IMR-90 (cell line): Measurements from ENCODE around the gene YY1AP1. TPM values are rescaled to one million over a fixed set of nuclear protein-coding genes. Genes with fewer than 3 reads are reported as not detected.
"Not testable (repeated sequence)": the region's sequence is repeated elsewhere in the genome, so short reads cannot be mapped to it uniquely, and the experiment has no call there.

Source experiments
- ATAC-seq: fragments of 200-7000 bp; cut with Tn5 transposase; 2 replicates; pipeline ENCODE4 v1.9.1; 2020; ENCODE audit warnings: low read depth, mild to moderate bottlenecking, moderate library complexity
- BruUV-seq: library from RNA; stranded (reverse); fragments of 400-500 nt; replicated peaks from 2 replicates; lab custom pipeline; 2021; lab: Mats Ljungman, UMichigan
- CTCF ChIA-PET: fragments of 300-600 bp; formaldehyde crosslinking; extraction: SDS; loops from one replicate; lab custom pipeline; 2021; ENCODE audit warnings: antibody characterized with exemption; lab: Yijun Ruan, JAX
- POLR2A ChIA-PET: fragments of 300-600 bp; sonication (Branson Sonifier 250); formaldehyde crosslinking; loops from one replicate; lab custom pipeline; 2022; ENCODE audit warnings: antibody characterized with exemption; ENCODE audit not compliant: unreplicated experiment; lab: Charles Lee
- DNase-seq: peaks from one replicate; pipeline ENCODE4 v3.0.0; 2013
- H2AFZ ChIP-seq: replicated peaks from 2 replicates; pipeline ENCODE3; 2013; ENCODE audit warnings: low read length, mild to moderate bottlenecking; ENCODE audit not compliant: poor library complexity
- H2AK5ac ChIP-seq: 2 replicates; pipeline ENCODE4 v1.6.1; 2013; ENCODE audit warnings: low read depth, low read length, inconsistent platforms
- H2AK9ac ChIP-seq: replicated peaks from 2 replicates; pipeline ENCODE3; 2013; ENCODE audit warnings: mild to moderate bottlenecking, low read depth, low read length, moderate library complexity; ENCODE audit not compliant: poor library complexity
- H2BK120ac ChIP-seq: 2 replicates; pipeline ENCODE4 v1.6.1; 2013; ENCODE audit warnings: low read depth, low read length, inconsistent platforms
- H2BK15ac ChIP-seq: 3 replicates; pipeline ENCODE4 v1.6.1; 2013; ENCODE audit warnings: low read depth, low read length, inconsistent platforms
- H2BK20ac ChIP-seq: 2 replicates; pipeline ENCODE4 v1.6.1; 2013; ENCODE audit warnings: low read depth, mild to moderate bottlenecking, inconsistent platforms, low read length, moderate library complexity
- H2BK5ac ChIP-seq: 2 replicates; pipeline ENCODE4 v1.6.1; 2013; ENCODE audit warnings: mild to moderate bottlenecking, low read depth, low read length, inconsistent platforms; ENCODE audit not compliant: poor library complexity, severe bottlenecking
- H3K14ac ChIP-seq: replicated peaks from 2 replicates; pipeline ENCODE4 v1.6.1; 2013; ENCODE audit warnings: low read depth, low read length, inconsistent platforms
- H3K18ac ChIP-seq: 2 replicates; pipeline ENCODE4 v1.6.1; 2013; ENCODE audit warnings: low read depth, low read length, control low read depth
- H3K23ac ChIP-seq: 2 replicates; pipeline ENCODE4 v1.6.1; 2013; ENCODE audit warnings: low read depth, low read length, inconsistent platforms
- H3K27ac ChIP-seq: 2 replicates; pipeline ENCODE4 v1.5.1; 2013; ENCODE audit warnings: mild to moderate bottlenecking, control low read depth, low read length; ENCODE audit not compliant: insufficient read depth
- H3K27me3 ChIP-seq: 2 replicates; pipeline ENCODE4 v1.6.1; 2013; ENCODE audit warnings: low read length; ENCODE audit not compliant: control insufficient read depth, insufficient read depth
- H3K36me3 ChIP-seq: 2 replicates; pipeline ENCODE4 v1.6.1; 2013; ENCODE audit warnings: low read length, mixed read lengths; ENCODE audit not compliant: control insufficient read depth, insufficient read depth
- H3K4ac ChIP-seq: 2 replicates; pipeline ENCODE4 v1.6.1; 2013; ENCODE audit warnings: low read depth, low read length, inconsistent platforms
- H3K4me1 ChIP-seq: 2 replicates; pipeline ENCODE4 v1.6.1; 2013; ENCODE audit warnings: low read length, mixed read lengths; ENCODE audit not compliant: control insufficient read depth, insufficient read depth
- H3K4me2 ChIP-seq: 2 replicates; pipeline ENCODE4 v1.6.1; 2013; ENCODE audit warnings: low read depth, mild to moderate bottlenecking, control low read depth, low read length, moderate library complexity
- H3K4me3 ChIP-seq: 2 replicates; pipeline ENCODE4 v1.5.1; 2013; ENCODE audit warnings: low read depth, mild to moderate bottlenecking, control low read depth, low read length, moderate library complexity; ENCODE audit not compliant: insufficient read depth
- H3K56ac ChIP-seq: 2 replicates; pipeline ENCODE4 v1.6.1; 2013; ENCODE audit warnings: low read length, inconsistent platforms; ENCODE audit not compliant: insufficient read depth; ENCODE audit errors: extremely low read depth
- H3K79me1 ChIP-seq, 2 experiments: 2 replicates each; pipeline ENCODE4 v1.6.1; 2013; ENCODE audit warnings: low read length in 2 of 2, inconsistent platforms in 1 of 2, low read depth in 1 of 2
- H3K9ac ChIP-seq: 2 replicates; pipeline ENCODE4 v1.6.1; 2013; ENCODE audit warnings: low read depth, low read length, control low read depth
- H3K9me1 ChIP-seq: 2 replicates; pipeline ENCODE4 v1.6.1; 2013; ENCODE audit warnings: low read length, inconsistent platforms; ENCODE audit not compliant: insufficient read depth
- H3K9me3 ChIP-seq: 2 replicates; pipeline ENCODE4 v1.6.1; 2013; ENCODE audit warnings: low read length; ENCODE audit not compliant: control insufficient read depth, insufficient read depth
- H4K20me1 ChIP-seq: 2 replicates; pipeline ENCODE4 v1.6.1; 2013; ENCODE audit warnings: low read length, inconsistent platforms; ENCODE audit not compliant: insufficient read depth
- H4K5ac ChIP-seq: 2 replicates; pipeline ENCODE4 v1.6.1; 2013; ENCODE audit warnings: mild to moderate bottlenecking, low read depth, low read length, control low read depth
- H4K8ac ChIP-seq, 2 experiments: 2 replicates each; pipeline ENCODE4 v1.6.1; 2013; ENCODE audit warnings: low read depth in 2 of 2, low read length in 2 of 2, control low read depth in 1 of 2, inconsistent platforms in 1 of 2
- H4K91ac ChIP-seq: 2 replicates; pipeline ENCODE4 v1.6.1; 2013; ENCODE audit warnings: low read depth, low read length, inconsistent platforms; ENCODE audit not compliant: insufficient read depth
- MXI1 ChIP-seq: IDR thresholded peaks from 2 replicates; pipeline ENCODE4 v1.6.1; 2012; ENCODE audit warnings: low read depth, mild to moderate bottlenecking, low read length, moderate library complexity, borderline replicate concordance
- POLR2A ChIP-seq: IDR thresholded peaks from 2 replicates; pipeline ENCODE4 v1.6.1; 2012; ENCODE audit warnings: mild to moderate bottlenecking, low read depth, low read length
- WGBS, 2 experiments: methylation state at CpG; one replicate each; pipeline versions ENCODE4 v1.1.5 to v1.1.7; 2013; ENCODE audit warnings: missing lambda C conversion rate in 2 of 2; ENCODE audit not compliant: insufficient read length in 1 of 2; ENCODE audit errors: extremely low coverage in 2 of 2; 5-methylcytosine and 5-hydroxymethylcytosine counted together
- dilution Hi-C: fragments of 300-500 bp; cut with HindIII; formaldehyde crosslinking; loops from one replicate; pipeline ENCODE4 v1.14.3; 2018; ENCODE audit warnings: low sequenced_read_pairs; ENCODE audit not compliant: unreplicated experiment
- in situ Hi-C: fragments of 300-500 bp; cut with MboI; formaldehyde crosslinking; loops from 3 replicates; pipeline ENCODE4 v1.14.3; 2019; ENCODE audit warnings: low sequenced_read_pairs, inconsistent platforms, mixed read lengths
- intact Hi-C: fragments of 100-400 bp; cut with micrococcal nuclease; formaldehyde crosslinking; loops from 2 replicates; pipeline ENCODE4 v1.10.0; 2022
- polyA plus RNA-seq, 3 experiments: library from polyadenylated mRNA; depleted of rRNA; stranded (reverse); fragments of >200 nt; gene quantifications; 2 replicates each; pipeline ENCODE4 v1.2.3, GENCODE V29; 2012; ENCODE audit warnings: low replicate concordance in 1 of 3
- total RNA-seq: library from RNA; depleted of rRNA; stranded (reverse); fragments of >200 nt; gene quantifications from 2 replicates; pipeline ENCODE4 v1.2.3, GENCODE V29; 2012

The YY1AP1 gene
- total and polyA plus RNA-seq, 2 of the 4 experiments (the other 2 are of a cell fraction) = 31.5 to 52.6 TPM

- ATAC-seq, CTCF ChIA-PET, intact Hi-C loops, H3K27me3 ChIP-seq, H3K4me1 ChIP-seq, DNase-seq, in situ Hi-C loops, H3K9me3 ChIP-seq, H3K36me3 ChIP-seq, H3K9me1 ChIP-seq, dilution Hi-C loops, POLR2A ChIA-PET: not testable (repeated sequence)
- H4K20me1 ChIP-seq = peaks cover 34% of the 10 kb centered on the region
- peak within 1 kb of the TSS; percentile 99 for H3K27ac ChIP-seq
- H2BK5ac ChIP-seq = peak within 1 kb of the TSS; percentile 100
- TF ChIP-seq POLR2A = peak; percentile 46; the same call in 1 of the 2 replicates
- 0 out of 2 replicates have a peak, but pooled peaks have one; percentile 54 for TF ChIP-seq MXI1
- H3K4ac ChIP-seq = peak within 1 kb of the TSS; percentile 100
- H3K23ac ChIP-seq = peak within 1 kb of the TSS; percentile 100
- peak within 1 kb of the TSS; percentile 97; the same call in 2 of the 3 replicates for H2BK15ac ChIP-seq
- peak within 1 kb of the TSS; percentile 99 for H3K18ac ChIP-seq
- peak within 1 kb of the TSS; percentile 92 for H2AK9ac ChIP-seq
- H2BK120ac ChIP-seq = peak within 1 kb of the TSS; percentile 100
- H2BK20ac ChIP-seq = peak within 1 kb of the TSS; percentile 92
- peak within 1 kb of the TSS; percentile 99 for H4K91ac ChIP-seq
- WGBS, 2 experiments = 0% methylated on average over 3 of the region's 28 CpGs; no CpG with 5 or more reads in 1 of the 2 experiments
- H3K79me1 ChIP-seq = peaks cover 0 to 26% of the 10 kb centered on the region in 2 experiments; a peak in 3 of 4 replicates
- peak within 1 kb of the TSS; percentile 98 for H3K56ac ChIP-seq
- peak within 1 kb of the TSS; percentile 99 for H3K9ac ChIP-seq
- peak within 1 kb of the TSS; percentile 78 to 100 for H4K8ac ChIP-seq
- H4K5ac ChIP-seq = peak within 1 kb of the TSS; percentile 99
- peak within 1 kb of the TSS; percentile 100 for H3K14ac ChIP-seq
- H3K4me3 ChIP-seq = peak within 1 kb of the TSS; percentile 80
- peak within 1 kb of the TSS; percentile 96 for H3K4me2 ChIP-seq
- TSS peak; percentile 65 for BruUV-seq
- H2AFZ ChIP-seq = peak within 1 kb of the TSS; percentile 100
- peak within 1 kb of the TSS; percentile 93 for H2AK5ac ChIP-seq
These were observed 570 bp upstream of the YY1AP1 start, which contains the start of gene DAP3 for GRCh38 chr1:155689081-155689607. DAP3 (plus strand) TSS chr1:155689091; CDS start chr1:155709780, 20,689 bp downstream.

GRCh38 chr1:155687705-155688323 lies 760 bp downstream of the YY1AP1 start:
- Histone ChIP-seq H3K4ac (peak overlapping the region; percentile 97), H2AFZ (peak overlapping the region; percentile 100), H4K8ac (peak overlapping the region; percentile 71 to 78; a peak in 3 of 4 replicates), H3K4me2 (peak overlapping the region; percentile 73; the same call in 1 of the 2 replicates), H4K20me1 (peaks cover 46% of the 10 kb centered on the region), H3K27ac (peak overlapping the region; percentile 99), H3K4me3 (peak overlapping the region; percentile 80), H3K56ac (peak overlapping the region; percentile 74), H2BK5ac (peak overlapping the region; percentile 89), H2AK9ac (peak overlapping the region; percentile 92), H3K14ac (peak overlapping the region; percentile 82), H3K9ac (peak overlapping the region; percentile 88), H3K79me1 (peaks cover 0 to 35% of the 10 kb centered on the region in 2 experiments), H4K91ac (peak overlapping the region; percentile 87), H3K23ac (peak overlapping the region; percentile 93), H4K5ac (peak overlapping the region; percentile 27), H2AK5ac (peak overlapping the region; percentile 75)
- H3K36me3 ChIP-seq, BruUV-seq, DNase-seq, H2BK15ac ChIP-seq, in situ Hi-C loops, H3K9me1 ChIP-seq, H3K9me3 ChIP-seq, H3K27me3 ChIP-seq, H2BK20ac ChIP-seq, intact Hi-C loops, H3K4me1 ChIP-seq, H3K18ac ChIP-seq, H2BK120ac ChIP-seq, POLR2A ChIA-PET, dilution Hi-C loops: not testable (repeated sequence)
- WGBS, 2 experiments = 0% methylated on average over 14 of the region's 35 CpGs; no CpG with 5 or more reads in 1 of the 2 experiments
- CTCF ChIA-PET = interaction anchor here (0.6 kb wide), 1 partner anchor 145 kb away, joined by 3 read pairs; no protein-coding TSS in a partner anchor
- ATAC-seq = peak; percentile 15
